ENCODE results near the gene SEMA6B. TPM values are rescaled to one million over a fixed set of nuclear protein-coding genes. Genes with fewer than 3 reads are reported as not detected.

Gene SEMA6B
- total RNA-seq, 1 donor: under 0.01 TPM

DNA sequence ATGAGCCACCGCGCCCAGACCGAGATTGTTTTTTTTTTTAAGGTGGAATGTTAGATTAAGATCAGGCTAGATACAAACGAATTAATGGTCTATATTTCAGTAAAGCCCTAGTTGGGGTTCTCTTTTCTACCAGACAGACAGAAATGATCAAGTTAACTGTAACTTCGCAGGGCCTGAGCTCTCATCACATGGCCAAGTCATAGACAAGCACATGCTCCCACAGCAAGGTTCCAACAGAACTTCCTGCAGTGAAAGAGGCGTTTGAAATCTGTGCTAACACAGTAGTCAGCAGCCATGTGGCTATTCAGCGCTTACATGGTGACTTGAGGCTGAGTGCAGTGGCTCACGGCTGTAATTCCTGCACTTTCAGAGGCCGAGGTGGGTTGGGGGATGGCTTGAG, 34.7 kb upstream of the SEMA6B start:
- no peak overlapping the region for H3K4me3 ChIP-seq (ENCODE audit: low read depth, low read length)
- DNase-seq (ENCODE audit: low read depth): no peak
- TF ChIP-seq, protein P1, sequence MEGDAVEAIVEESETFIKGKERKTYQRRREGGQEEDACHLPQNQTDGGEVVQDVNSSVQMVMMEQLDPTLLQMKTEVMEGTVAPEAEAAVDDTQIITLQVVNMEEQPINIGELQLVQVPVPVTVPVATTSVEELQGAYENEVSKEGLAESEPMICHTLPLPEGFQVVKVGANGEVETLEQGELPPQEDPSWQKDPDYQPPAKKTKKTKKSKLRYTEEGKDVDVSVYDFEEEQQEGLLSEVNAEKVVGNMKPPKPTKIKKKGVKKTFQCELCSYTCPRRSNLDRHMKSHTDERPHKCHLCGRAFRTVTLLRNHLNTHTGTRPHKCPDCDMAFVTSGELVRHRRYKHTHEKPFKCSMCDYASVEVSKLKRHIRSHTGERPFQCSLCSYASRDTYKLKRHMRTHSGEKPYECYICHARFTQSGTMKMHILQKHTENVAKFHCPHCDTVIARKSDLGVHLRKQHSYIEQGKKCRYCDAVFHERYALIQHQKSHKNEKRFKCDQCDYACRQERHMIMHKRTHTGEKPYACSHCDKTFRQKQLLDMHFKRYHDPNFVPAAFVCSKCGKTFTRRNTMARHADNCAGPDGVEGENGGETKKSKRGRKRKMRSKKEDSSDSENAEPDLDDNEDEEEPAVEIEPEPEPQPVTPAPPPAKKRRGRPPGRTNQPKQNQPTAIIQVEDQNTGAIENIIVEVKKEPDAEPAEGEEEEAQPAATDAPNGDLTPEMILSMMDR (IDR thresholded peaks at IDR 0.05; ENCODE audit: insufficient read depth, low read depth, low read length): no peak

DNA sequence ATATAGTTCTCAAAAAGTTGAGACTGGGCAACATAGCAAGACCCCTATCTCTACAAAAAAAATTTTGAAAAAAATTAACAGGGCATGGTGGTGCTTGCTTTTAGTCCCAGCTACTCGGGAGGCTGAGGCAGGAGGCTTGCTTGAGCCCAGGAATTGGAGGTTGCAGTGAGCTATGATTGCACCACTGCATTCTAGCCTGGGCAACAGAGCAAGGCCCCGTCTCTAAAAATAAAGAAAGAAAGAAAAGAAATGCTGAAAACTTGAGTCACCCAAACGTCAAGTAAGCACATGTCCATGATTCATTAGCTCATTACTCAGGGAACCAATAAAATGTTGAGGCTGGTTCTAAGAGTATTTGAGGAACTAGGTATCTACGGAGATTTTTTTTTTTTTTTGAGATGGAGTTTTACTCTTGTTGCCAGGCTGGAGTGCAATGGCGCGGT, 33.9 kb upstream of the SEMA6B start:
- peak; percentile 38 for DNase-seq (ENCODE audit: low read depth)

DNA sequence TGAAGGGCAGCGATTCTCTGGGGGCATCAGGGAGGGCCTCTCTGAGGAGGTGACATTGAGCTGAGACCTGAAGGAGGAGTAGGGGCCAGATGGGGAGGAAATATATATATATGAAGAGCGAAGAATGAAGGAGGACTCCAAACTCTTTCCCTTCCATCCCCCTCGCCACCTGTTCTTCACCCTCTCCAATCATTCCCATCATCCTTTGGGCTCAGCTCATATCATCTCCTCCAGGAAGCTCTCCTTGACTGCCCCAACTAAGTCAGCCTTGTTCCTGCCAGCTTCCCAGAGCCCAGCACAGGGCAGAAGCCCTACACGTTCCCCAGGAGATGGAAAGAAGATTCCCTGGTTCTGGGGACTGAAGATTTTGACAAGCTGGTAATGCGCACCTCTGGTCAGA, 33.0 kb upstream of the SEMA6B start:
- H3K4me3 ChIP-seq (ENCODE audit: low read depth, low read length): no peak overlapping the region
- TF ChIP-seq, protein P1 (IDR thresholded peaks at IDR 0.05; ENCODE audit: insufficient read depth, low read depth, low read length): no peak
- DNase-seq (ENCODE audit: low read depth): no peak

More for the DNA sequence above, 33.9 kb upstream of the SEMA6B start:
- H3K4me3 ChIP-seq (ENCODE audit: low read depth, low read length): no peak overlapping the region
- TF ChIP-seq, protein P1 (IDR thresholded peaks at IDR 0.05; ENCODE audit: insufficient read depth, low read depth, low read length): no peak

DNA sequence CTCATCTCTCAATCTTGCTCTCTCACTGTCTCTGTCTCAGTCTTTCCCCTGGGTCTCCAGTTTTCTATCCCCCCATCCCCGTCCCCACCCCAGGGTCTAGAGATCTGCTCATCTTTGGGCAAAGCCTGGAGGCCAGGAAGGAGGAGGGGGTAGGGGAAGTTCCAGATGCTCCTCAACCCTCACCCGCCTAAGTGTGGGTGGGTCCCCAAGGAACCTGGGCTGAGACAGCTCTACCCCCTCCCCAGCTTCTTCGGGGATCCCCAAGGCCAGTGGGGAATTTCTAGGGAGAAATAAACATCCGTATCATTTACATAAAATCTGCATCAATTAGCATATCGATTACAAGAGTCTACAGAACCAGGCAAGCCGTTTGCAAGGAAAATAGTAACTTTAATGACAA, 31.8 kb upstream of the SEMA6B start:
- no peak for DNase-seq (ENCODE audit: low read depth)
- TF ChIP-seq, protein P1 (IDR thresholded peaks at IDR 0.05; ENCODE audit: insufficient read depth, low read depth, low read length): no peak
- no peak overlapping the region for H3K4me3 ChIP-seq (ENCODE audit: low read depth, low read length)

DNA sequence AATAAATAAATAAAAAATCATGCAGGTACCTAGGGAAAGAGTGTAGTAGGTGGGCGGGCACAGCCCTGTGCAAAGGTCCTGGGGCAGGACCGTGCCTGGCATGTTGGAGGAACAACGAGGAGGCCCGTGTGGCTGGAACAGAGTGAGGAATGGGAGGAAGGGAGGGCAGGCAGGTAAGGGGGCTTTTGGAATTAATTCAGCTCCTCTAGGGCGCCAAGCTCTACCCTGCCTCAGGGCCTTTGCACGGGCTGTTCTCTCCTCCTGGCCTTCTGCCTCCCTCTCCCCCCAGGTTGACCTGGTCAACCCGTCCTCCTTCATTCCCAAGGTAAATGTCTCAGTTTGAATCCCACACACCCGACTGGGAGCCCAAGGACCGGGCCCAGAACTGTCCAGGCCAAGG, 31.1 kb upstream of the SEMA6B start:
- H3K4me3 ChIP-seq (ENCODE audit: low read depth, low read length): no peak overlapping the region
- no peak for DNase-seq (ENCODE audit: low read depth)
- TF ChIP-seq, protein P1 (IDR thresholded peaks at IDR 0.05; ENCODE audit: insufficient read depth, low read depth, low read length): no peak

DNA sequence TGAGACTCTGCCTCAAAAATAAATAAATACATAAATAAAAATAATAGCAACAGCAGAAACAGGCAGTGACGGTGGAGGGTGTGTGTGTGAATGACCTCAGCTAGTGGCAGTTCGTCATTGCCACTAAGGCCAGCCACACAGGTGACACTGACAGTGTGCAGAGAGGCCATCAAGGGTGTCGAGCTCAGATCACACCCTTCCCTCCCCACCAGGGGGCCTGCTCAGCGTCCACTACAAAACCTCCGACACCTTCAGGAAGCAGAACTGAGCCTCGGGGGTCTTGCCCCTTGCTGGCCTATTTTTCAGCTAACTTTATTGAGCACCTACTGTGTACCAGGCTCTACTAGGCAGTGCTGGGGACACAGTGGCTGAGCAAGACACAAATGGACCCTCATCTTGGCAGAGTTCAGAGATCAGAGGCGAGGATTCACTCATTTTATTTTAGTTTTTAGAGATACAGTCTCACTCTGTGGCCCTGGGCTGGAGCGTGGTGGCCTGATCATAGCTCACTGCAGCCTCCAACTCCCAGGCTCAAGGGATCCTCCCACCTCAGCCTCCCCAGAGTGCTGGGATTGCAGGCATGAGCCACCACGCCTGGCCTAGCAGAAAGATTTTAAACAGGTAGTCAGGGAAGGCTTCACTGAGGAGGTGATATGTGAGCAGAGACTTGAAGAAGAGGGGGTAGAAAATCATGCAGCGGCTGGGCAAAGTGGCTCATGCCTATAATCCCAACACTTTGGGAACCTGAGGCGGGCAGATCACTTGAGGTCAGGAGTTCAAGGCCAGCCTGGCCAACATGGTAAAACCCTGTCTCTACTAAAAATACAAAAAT, 30.3 kb upstream of the SEMA6B start:
- H3K4me3 ChIP-seq (ENCODE audit: low read depth, low read length): no peak overlapping the region
- TF ChIP-seq, protein P1 (IDR thresholded peaks at IDR 0.05; ENCODE audit: insufficient read depth, low read depth, low read length): peak; percentile 51
- DNase-seq (ENCODE audit: low read depth): no peak

All from fibroblast of villous mesenchyme (primary cell).